ENCODE measurements around the gene CALHM6.

The CALHM6 gene

DNA sequence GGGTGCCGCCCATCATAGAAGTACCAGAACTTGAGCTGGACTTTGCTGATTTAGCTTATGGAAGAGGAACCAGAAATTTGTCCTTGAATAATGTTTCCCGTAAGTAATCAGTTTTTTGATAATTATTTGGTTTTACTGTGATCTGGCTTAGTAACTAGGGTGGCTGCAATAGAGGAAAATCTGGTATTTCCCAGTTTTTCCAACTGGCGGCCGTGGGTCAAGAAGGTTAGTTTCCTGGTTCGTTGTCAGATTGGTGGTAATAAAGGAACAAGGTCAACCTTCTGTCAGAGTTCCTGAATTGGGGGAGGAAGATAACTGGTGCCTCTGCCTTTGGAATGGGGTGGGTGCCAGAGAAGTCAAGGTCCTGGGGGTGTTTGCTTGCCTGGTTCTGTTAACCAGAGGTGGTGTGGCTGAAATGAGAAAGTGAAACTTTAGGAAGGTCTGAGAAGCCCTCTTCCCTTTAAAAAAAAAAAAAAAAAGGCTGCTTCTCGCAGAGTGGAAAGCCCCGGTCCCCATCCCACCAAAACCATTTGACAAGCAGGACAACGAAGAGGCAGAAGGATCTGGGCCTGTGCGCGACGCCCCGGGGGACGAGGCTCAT, at the start of gene CALHM6:
Gene CALHM6, plus strand, starts transcription at position 45 of the 601 bp plus-strand sequence. Its CDS starts 555 bp downstream, at position 600.
- Histone ChIP-seq H3K4me1 (ENCODE audit: low read length) (peaks cover 17% of the 10 kb centered on the region), H3K9me3 (replicated peaks; ENCODE audit: insufficient read depth, low read length) (no peaks in the 10 kb centered on the region), H3K4me3 (ENCODE audit: low read length) (peak within 1 kb of the TSS; percentile 49), H3K27ac (ENCODE audit: low read length) (no peak within 1 kb of the TSS), H2AFZ (ENCODE audit: low read length) (peak within 1 kb of the TSS; percentile 82), H3K79me2 (ENCODE audit: low read length) (no peaks in the 10 kb centered on the region), H3F3A (ENCODE audit: insufficient read depth, low read length) (no peaks in the 10 kb centered on the region), H3K4me2 (ENCODE audit: low read depth, low read length) (peak within 1 kb of the TSS; percentile 83), H4K20me1 (ENCODE audit: insufficient read depth, low read length) (no peaks in the 10 kb centered on the region), H3K36me3 (replicated peaks; ENCODE audit: insufficient read depth, low read length) (no peaks in the 10 kb centered on the region), H3K9ac (ENCODE audit: low read length) (0 out of 2 replicates have a peak within 1 kb of the TSS, but pooled peaks have one; percentile 3), H3K9me2 (replicated peaks; ENCODE audit: insufficient read depth, low read length) (no peaks in the 10 kb centered on the region), H3K27me3 (replicated peaks; ENCODE audit: insufficient read depth, low read length) (peaks cover 5% of the 10 kb centered on the region; the same call in 1 of the 2 replicates)
- TF ChIP-seq EZH2 (optimal IDR thresholded peaks at IDR 0.05; ENCODE audit: low read depth, low read length) (no peak), EZH2phosphoT487 (IDR thresholded peaks at IDR 0.05; ENCODE audit: low read length) (no peak), CTCF (IDR thresholded peaks at IDR 0.05; ENCODE audit: low read length) (no peak)
- DNase-seq = no peak

GRCh38 chr6:116412270-116412669, 48.9 kb upstream of the CALHM6 start:
- Histone ChIP-seq H3K27me3 (replicated peaks; ENCODE audit: insufficient read depth, low read length) (no peaks in the 10 kb centered on the region), H2AFZ (ENCODE audit: low read length) (no peak overlapping the region), H3K9me3 (replicated peaks; ENCODE audit: insufficient read depth, low read length) (no peaks in the 10 kb centered on the region), H3F3A (ENCODE audit: insufficient read depth, low read length) (0 out of 2 replicates have a peak, but pooled peaks cover 3% of the 10 kb centered on the region), H3K9me2 (replicated peaks; ENCODE audit: insufficient read depth, low read length) (no peaks in the 10 kb centered on the region), H3K79me2 (ENCODE audit: low read length) (no peaks in the 10 kb centered on the region), H3K4me1 (ENCODE audit: low read length) (peaks cover 9% of the 10 kb centered on the region; the same call in 1 of the 2 replicates), H3K9ac (ENCODE audit: low read length) (no peak overlapping the region), H3K4me2 (ENCODE audit: low read depth, low read length) (no peak overlapping the region), H4K20me1 (ENCODE audit: insufficient read depth, low read length) (no peaks in the 10 kb centered on the region), H3K4me3 (ENCODE audit: low read length) (no peak overlapping the region), H3K36me3 (replicated peaks; ENCODE audit: insufficient read depth, low read length) (no peaks in the 10 kb centered on the region), H3K27ac (ENCODE audit: low read length) (no peak overlapping the region)
- no peak for DNase-seq
- TF ChIP-seq EZH2 (optimal IDR thresholded peaks at IDR 0.05; ENCODE audit: low read depth, low read length) (no peak), CTCF (IDR thresholded peaks at IDR 0.05; ENCODE audit: low read length) (no peak), EZH2phosphoT487 (IDR thresholded peaks at IDR 0.05; ENCODE audit: low read length) (no peak)

- no peak overlapping the region for H3K27ac ChIP-seq (ENCODE audit: low read length)
- no peaks in the 10 kb centered on the region for H3K36me3 ChIP-seq (replicated peaks; ENCODE audit: insufficient read depth, low read length)
- H4K20me1 ChIP-seq (ENCODE audit: insufficient read depth, low read length) = no peaks in the 10 kb centered on the region
- no peak for DNase-seq
- H3K9ac ChIP-seq (ENCODE audit: low read length) = no peak overlapping the region
- TF ChIP-seq CTCF (IDR thresholded peaks at IDR 0.05; ENCODE audit: low read length) (no peak), EZH2phosphoT487 (IDR thresholded peaks at IDR 0.05; ENCODE audit: low read length) (no peak), EZH2 (optimal IDR thresholded peaks at IDR 0.05; ENCODE audit: low read depth, low read length) (no peak)
- no peaks in the 10 kb centered on the region for H3K9me3 ChIP-seq (replicated peaks; ENCODE audit: insufficient read depth, low read length)
- H3K4me2 ChIP-seq (ENCODE audit: low read depth, low read length) = no peak overlapping the region
- H2AFZ ChIP-seq (ENCODE audit: low read length) = no peak overlapping the region
- 0 out of 2 replicates have a peak, but pooled peaks cover 3% of the 10 kb centered on the region for H3F3A ChIP-seq (ENCODE audit: insufficient read depth, low read length)
- H3K27me3 ChIP-seq (replicated peaks; ENCODE audit: insufficient read depth, low read length) = no peaks in the 10 kb centered on the region
- H3K4me3 ChIP-seq (ENCODE audit: low read length) = no peak overlapping the region
- H3K4me1 ChIP-seq (ENCODE audit: low read length) = peaks cover 9% of the 10 kb centered on the region; the same call in 1 of the 2 replicates
- H3K79me2 ChIP-seq (ENCODE audit: low read length) = no peaks in the 10 kb centered on the region
- no peaks in the 10 kb centered on the region for H3K9me2 ChIP-seq (replicated peaks; ENCODE audit: insufficient read depth, low read length)
Measured at GRCh38 chr6:116413357-116413756, 47.8 kb upstream of the CALHM6 start.
